Posterior cingulate gyrus (tissue), 11 donors: ENCODE results near the gene GSTM3.

Experiments used
- DNase-seq, 10 donors: peaks; one replicate each; pipeline versions ENCODE4 v3.0.0 to v3.0.0-alpha.2; 2020 to 2021; ENCODE audit warnings: mixed read lengths in 3 of 10
- intact Hi-C: fragments of 100-400 bp; cut with DNase I; formaldehyde crosslinking; loops from one replicate; pipeline ENCODE4 v1.15.1; 2023

GSTM3 gene

GRCh38 chr1:109740615-109741373 lies at the start of gene GSTM3:
TSS of gene GSTM3 (minus strand) at chr1:109741038. CDS start at chr1:109740287, 751 bp downstream.
- intact Hi-C loops, result no loop called here
- peak in 2 of 10 donors; percentile 59 to 86 for DNase-seq

GRCh38 chr1:109790329-109790728 lies 49.5 kb upstream of the GSTM3 start:
- intact Hi-C loops, result loop anchor here (5.0 kb wide), 2 partner anchors 122 to 192 kb away; partner anchors contain the start of genes AHCYL1 and CSF1
- DNase-seq, result no peak

- intact Hi-C loops, result loop anchor here (5.0 kb wide), 2 partner anchors 123 to 193 kb away; partner anchors contain the start of genes AHCYL1 and CSF1
- DNase-seq, result peak in 4 of 10 donors; percentile 4 to 43 (median 8)
These were observed 48.8 kb upstream of the GSTM3 start for GRCh38 chr1:109789551-109790180.

- intact Hi-C loops, result no loop called here
- DNase-seq, result peak in 5 of 10 donors; percentile 11 to 71 (median 16)
These were observed 48.1 kb upstream of the GSTM3 start for GRCh38 chr1:109788695-109789521.

GRCh38 chr1:109787845-109788601 lies 47.2 kb upstream of the GSTM3 start:
- DNase-seq, result peak in 6 of 10 donors; percentile 10 to 80 (median 39)
- intact Hi-C loops, result no loop called here

GRCh38 chr1:109787211-109787844 lies 46.5 kb upstream of the GSTM3 start:
- DNase-seq, result peak in 5 of 10 donors; percentile 2 to 58 (median 39)
- intact Hi-C loops, result no loop called here

- peak in 4 of 10 donors; percentile 7 to 54 (median 20) for DNase-seq
- intact Hi-C loops, result no loop called here
These were observed 45.7 kb upstream of the GSTM3 start for GRCh38 chr1:109786531-109787021.

GRCh38 chr1:109786112-109786480 lies 45.3 kb upstream of the GSTM3 start:
- peak in 3 of 10 donors; percentile 9 to 66 (median 32) for DNase-seq
- intact Hi-C loops, result no loop called here

- peak in 4 of 10 donors; percentile 13 to 57 (median 43) for DNase-seq
- intact Hi-C loops, result no loop called here
These were observed 44.7 kb upstream of the GSTM3 start for GRCh38 chr1:109785446-109786111.

GRCh38 chr1:109784551-109785252 lies 43.9 kb upstream of the GSTM3 start:
- DNase-seq, result peak in 3 of 10 donors; percentile 26 to 53 (median 26)
- intact Hi-C loops, result no loop called here

GRCh38 chr1:109783436-109783835 lies 42.6 kb upstream of the GSTM3 start:
- DNase-seq, result peak in 1 of 10 donors; percentile 61
- intact Hi-C loops, result no loop called here

- intact Hi-C loops, result no loop called here
- DNase-seq, result peak in 2 of 10 donors; percentile 26 to 43
These were observed 42.1 kb upstream of the GSTM3 start for GRCh38 chr1:109782927-109783326.

GRCh38 chr1:109782514-109782913 lies 41.7 kb upstream of the GSTM3 start:
- intact Hi-C loops, result no loop called here

GRCh38 chr1:109781806-109782205 lies 41.0 kb upstream of the GSTM3 start:
- intact Hi-C loops, result no loop called here
- no peak for DNase-seq

More at GRCh38 chr1:109782514-109782913, 41.7 kb upstream of the GSTM3 start:
- peak in 1 of 10 donors; percentile 8 for DNase-seq

GRCh38 chr1:109780982-109781381 lies 40.1 kb upstream of the GSTM3 start:
- intact Hi-C loops, result no loop called here
- no peak for DNase-seq

- intact Hi-C loops, result loop anchor here (1.0 kb wide), 1 partner anchor 206 kb away; the partner anchor contains the start of gene AHCYL1
- DNase-seq, result peak in 4 of 10 donors; percentile 4 to 61 (median 48)
These were observed 37.3 kb upstream of the GSTM3 start for GRCh38 chr1:109777980-109778625.

GRCh38 chr1:109777436-109777835 lies 36.6 kb upstream of the GSTM3 start:
- DNase-seq, result peak in 4 of 10 donors; percentile 18 to 59 (median 48)
- intact Hi-C loops, result loop anchor here (1.0 kb wide), 1 partner anchor 207 kb away; the partner anchor contains the start of gene AHCYL1
